Type B pancreatic cell (in vitro differentiated cells): ENCODE data around the gene ISCU. TPM values are rescaled to one million over a fixed set of nuclear protein-coding genes. Genes with fewer than 3 reads are reported as not detected.

ENCODE experiments used
- DNase-seq: peaks from one replicate; pipeline ENCODE4 v3.0.0; 2021; ENCODE audit warnings: mixed read lengths; ENCODE audit not compliant: unreplicated experiment; ENCODE audit errors: extremely low spot score
- H3K27ac Mint-ChIP-seq: 2 replicates; pipeline ENCODE4 v1.8.0; 2021; ENCODE audit warnings: mild to moderate bottlenecking, mixed read lengths
- H3K27me3 Mint-ChIP-seq: 2 replicates; pipeline ENCODE4 v1.8.0; 2021; ENCODE audit warnings: mixed read lengths
- H3K36me3 Mint-ChIP-seq: 2 replicates; pipeline ENCODE4 v1.8.0; 2021; ENCODE audit warnings: mixed read lengths
- H3K4me1 Mint-ChIP-seq: one replicate; pipeline ENCODE4 v1.8.0; 2021; ENCODE audit warnings: mixed read lengths; ENCODE audit not compliant: unreplicated experiment
- H3K4me3 Mint-ChIP-seq: 2 replicates; pipeline ENCODE4 v1.8.0; 2021; ENCODE audit warnings: mild to moderate bottlenecking, mixed read lengths
- H3K9me3 Mint-ChIP-seq: 2 replicates; pipeline ENCODE4 v1.8.0; 2021; ENCODE audit warnings: mixed read lengths
- total RNA-seq: library from RNA; stranded (reverse); gene quantifications from 2 replicates; pipeline ENCODE4 v1.2.1, GENCODE V29; 2021; ENCODE audit warnings: low replicate concordance
- TF ChIP-seq, protein P1 (sequence below): fragments of 200-600 bp; sonication (generic); conservative IDR thresholded peaks from 2 replicates; pipeline ENCODE4 v1.5.0; 2021; ENCODE audit warnings: antibody characterized with exemption, mild to moderate bottlenecking

ISCU gene
- total RNA-seq, 1 donor from 2014 or later, result 78.9 TPM

- no peaks in the 10 kb centered on the region for H3K9me3 Mint-ChIP-seq
- peak overlapping the region; percentile 39 for H3K27ac Mint-ChIP-seq
- no peak overlapping the region for H3K4me3 Mint-ChIP-seq
- DNase-seq, result no peak
- peaks cover 46% of the 10 kb centered on the region for H3K36me3 Mint-ChIP-seq
- H3K27me3 Mint-ChIP-seq, result no peaks in the 10 kb centered on the region
- TF ChIP-seq, protein P1, sequence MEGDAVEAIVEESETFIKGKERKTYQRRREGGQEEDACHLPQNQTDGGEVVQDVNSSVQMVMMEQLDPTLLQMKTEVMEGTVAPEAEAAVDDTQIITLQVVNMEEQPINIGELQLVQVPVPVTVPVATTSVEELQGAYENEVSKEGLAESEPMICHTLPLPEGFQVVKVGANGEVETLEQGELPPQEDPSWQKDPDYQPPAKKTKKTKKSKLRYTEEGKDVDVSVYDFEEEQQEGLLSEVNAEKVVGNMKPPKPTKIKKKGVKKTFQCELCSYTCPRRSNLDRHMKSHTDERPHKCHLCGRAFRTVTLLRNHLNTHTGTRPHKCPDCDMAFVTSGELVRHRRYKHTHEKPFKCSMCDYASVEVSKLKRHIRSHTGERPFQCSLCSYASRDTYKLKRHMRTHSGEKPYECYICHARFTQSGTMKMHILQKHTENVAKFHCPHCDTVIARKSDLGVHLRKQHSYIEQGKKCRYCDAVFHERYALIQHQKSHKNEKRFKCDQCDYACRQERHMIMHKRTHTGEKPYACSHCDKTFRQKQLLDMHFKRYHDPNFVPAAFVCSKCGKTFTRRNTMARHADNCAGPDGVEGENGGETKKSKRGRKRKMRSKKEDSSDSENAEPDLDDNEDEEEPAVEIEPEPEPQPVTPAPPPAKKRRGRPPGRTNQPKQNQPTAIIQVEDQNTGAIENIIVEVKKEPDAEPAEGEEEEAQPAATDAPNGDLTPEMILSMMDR, result no peak
- H3K4me1 Mint-ChIP-seq, result peaks cover 5% of the 10 kb centered on the region
Observed at GRCh38 chr12:108531929-108532848, 30.2 kb upstream of the ISCU start.

DNA sequence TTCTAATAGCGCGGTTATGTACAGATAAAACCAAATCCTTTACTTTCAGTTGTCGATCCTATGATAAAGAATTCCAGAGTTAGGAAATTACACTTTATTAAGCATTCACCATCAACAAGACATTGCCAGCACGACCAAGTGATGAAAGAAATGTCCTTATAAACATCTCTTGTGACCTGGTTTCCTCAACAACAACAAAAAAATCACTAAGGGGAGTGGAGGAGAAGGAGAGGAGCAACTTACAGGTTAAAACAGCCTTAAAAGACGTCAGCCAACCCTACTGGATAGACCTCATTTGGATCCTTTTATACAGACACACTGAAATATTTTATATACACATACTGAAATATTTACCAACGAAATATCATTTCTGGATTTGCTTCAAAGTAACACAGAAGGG, 24.2 kb upstream of the ISCU start:
- Mint-ChIP-seq H3K4me3 (no peak overlapping the region), H3K4me1 (peaks cover 5% of the 10 kb centered on the region), H3K27me3 (no peaks in the 10 kb centered on the region), H3K36me3 (peaks cover 38% of the 10 kb centered on the region), H3K9me3 (no peaks in the 10 kb centered on the region), H3K27ac (no peak overlapping the region)
- DNase-seq, result no peak
- TF ChIP-seq, protein P1, result no peak

DNA sequence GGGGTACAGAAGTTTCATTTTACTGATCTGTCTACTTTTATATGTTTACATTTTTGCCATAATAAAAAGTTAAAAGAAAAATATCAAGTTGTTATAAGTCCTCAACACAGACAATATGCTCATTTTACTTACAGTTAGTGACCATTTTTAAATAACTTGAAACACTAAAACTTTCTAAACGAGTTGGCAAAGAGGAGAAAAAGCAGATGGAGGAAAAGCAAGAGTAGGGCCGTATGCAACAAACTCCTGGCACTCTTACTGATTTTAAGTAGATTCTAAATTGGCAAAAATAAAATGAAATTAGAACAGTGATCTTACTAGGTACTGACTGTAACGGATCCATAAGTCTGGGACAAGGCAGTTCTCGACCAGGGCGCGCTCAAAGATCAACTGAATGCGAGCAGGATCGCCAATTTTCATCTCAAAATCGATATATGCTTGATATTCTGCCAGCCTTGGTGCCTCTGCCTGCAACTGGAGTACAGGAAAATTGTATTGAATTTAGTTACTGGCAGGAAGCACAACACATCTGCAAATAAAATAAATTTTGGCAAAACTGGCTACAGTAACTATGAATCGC, 23.7 kb upstream of the ISCU start:
- H3K27me3 Mint-ChIP-seq, result no peaks in the 10 kb centered on the region
- H3K9me3 Mint-ChIP-seq, result no peaks in the 10 kb centered on the region
- no peak overlapping the region for H3K27ac Mint-ChIP-seq
- DNase-seq, result no peak
- peaks cover 5% of the 10 kb centered on the region for H3K4me1 Mint-ChIP-seq
- no peak overlapping the region for H3K4me3 Mint-ChIP-seq
- H3K36me3 Mint-ChIP-seq, result peaks cover 40% of the 10 kb centered on the region
- TF ChIP-seq, protein P1, result no peak

GRCh38 chr12:108542320-108542719, 20.1 kb upstream of the ISCU start:
- peaks cover 5% of the 10 kb centered on the region for H3K4me1 Mint-ChIP-seq
- no peak for DNase-seq
- no peak overlapping the region for H3K27ac Mint-ChIP-seq
- no peaks in the 10 kb centered on the region for H3K9me3 Mint-ChIP-seq
- no peak overlapping the region for H3K4me3 Mint-ChIP-seq
- TF ChIP-seq, protein P1, result no peak
- H3K36me3 Mint-ChIP-seq, result peaks cover 32% of the 10 kb centered on the region
- H3K27me3 Mint-ChIP-seq, result no peaks in the 10 kb centered on the region

- H3K27ac Mint-ChIP-seq, result no peak overlapping the region
- TF ChIP-seq, protein P1, result no peak
- H3K4me3 Mint-ChIP-seq, result no peak overlapping the region
- H3K36me3 Mint-ChIP-seq, result peaks cover 33% of the 10 kb centered on the region
- no peaks in the 10 kb centered on the region for H3K27me3 Mint-ChIP-seq
- DNase-seq, result no peak
- peaks cover 5% of the 10 kb centered on the region for H3K4me1 Mint-ChIP-seq
- no peaks in the 10 kb centered on the region for H3K9me3 Mint-ChIP-seq
Observed at GRCh38 chr12:108543652-108544051, 18.7 kb upstream of the ISCU start.
